CD4-positive, alpha-beta memory T cell (primary cell): ENCODE measurements around the gene SPTY2D1. TPM values are rescaled to one million over a fixed set of nuclear protein-coding genes. Genes with fewer than 3 reads are reported as not detected.
"Not testable (repeated sequence)": the region's sequence is repeated elsewhere in the genome, so short reads cannot be mapped to it uniquely, and the experiment has no call there.

Experiments
- CTCF ChIA-PET: fragments of 350-600 bp; sonication (Branson Sonifier 250); formaldehyde crosslinking; loops from one replicate; lab custom pipeline; 2021; ENCODE audit warnings: inconsistent platforms; ENCODE audit not compliant: partially characterized antibody; lab: Charles Lee
- POLR2A ChIA-PET: fragments of 350-600 bp; sonication (Branson Sonifier 250); formaldehyde crosslinking; loops from one replicate; lab custom pipeline; 2021; ENCODE audit not compliant: partially characterized antibody; lab: Charles Lee
- DNase-seq, 5 donors: peaks; one replicate each; pipeline versions ENCODE4 v3.0.0 to v3.0.0-alpha.2; 2020 to 2022; ENCODE audit warnings: mixed read lengths in 1 of 5
- H3K27ac ChIP-seq: one replicate; pipeline ENCODE4 v1.7.0; 2013; ENCODE audit warnings: low read depth, low read length
- H3K27me3 ChIP-seq: 2 replicates; pipeline ENCODE4 v1.7.0; 2013; ENCODE audit warnings: mild to moderate bottlenecking, low read length, moderate library complexity; ENCODE audit not compliant: insufficient read depth
- H3K36me3 ChIP-seq: 2 replicates; pipeline ENCODE4 v1.7.0; 2013; ENCODE audit warnings: mild to moderate bottlenecking, low read length, moderate library complexity; ENCODE audit not compliant: insufficient read depth
- H3K4me1 ChIP-seq: 2 replicates; pipeline ENCODE4 v1.7.0; 2013; ENCODE audit warnings: mild to moderate bottlenecking, low read length, moderate library complexity; ENCODE audit not compliant: insufficient read depth
- H3K4me3 ChIP-seq, 2 donors: one replicate each; pipeline ENCODE4 v1.7.0; 2013; ENCODE audit warnings: low read length in 2 of 2, mild to moderate bottlenecking in 1 of 2
- H3K9me3 ChIP-seq, 2 donors: one replicate each; pipeline ENCODE4 v1.7.0; 2013; ENCODE audit warnings: low read length in 2 of 2, control low read depth in 1 of 2; ENCODE audit not compliant: control insufficient read depth in 1 of 2
- H3K27ac Mint-ChIP-seq, 7 donors: one replicate each; pipeline ENCODE4 v1.8.0; 2020 to 2021; ENCODE audit warnings: mixed read lengths in 7 of 7, mild to moderate bottlenecking in 6 of 7, inconsistent platforms in 3 of 7, moderate library complexity in 3 of 7
- H3K27me3 Mint-ChIP-seq, 2 donors: one replicate each; pipeline ENCODE4 v1.8.0; 2020 to 2021; ENCODE audit warnings: mixed read lengths in 2 of 2
- H3K36me3 Mint-ChIP-seq, 2 donors: one replicate each; pipeline ENCODE4 v1.8.0; 2020 to 2021; ENCODE audit warnings: mixed read lengths in 2 of 2, inconsistent platforms in 1 of 2, mild to moderate bottlenecking in 1 of 2
- H3K4me1 Mint-ChIP-seq, 4 donors: one replicate each; pipeline ENCODE4 v1.8.0; 2020 to 2021; ENCODE audit warnings: mixed read lengths in 4 of 4, mild to moderate bottlenecking in 1 of 4
- H3K4me3 Mint-ChIP-seq, 8 donors: one replicate each; pipeline ENCODE4 v1.8.0; 2020 to 2021; ENCODE audit warnings: mixed read lengths in 8 of 8, mild to moderate bottlenecking in 7 of 8, moderate library complexity in 6 of 8, inconsistent platforms in 3 of 8
- H3K9me3 Mint-ChIP-seq, 8 donors: one replicate each; pipeline ENCODE4 v1.8.0; 2020 to 2021; ENCODE audit warnings: mixed read lengths in 8 of 8, mild to moderate bottlenecking in 5 of 8, inconsistent platforms in 3 of 8, moderate library complexity in 1 of 8
- intact Hi-C: fragments of 100-400 bp; cut with micrococcal nuclease; formaldehyde crosslinking; loops from one replicate; pipeline ENCODE4 v1.15.1; 2023
- polyA plus RNA-seq, 2 donors: library from polyadenylated mRNA; unstranded; fragments of 300-500 nt; fragmentation: Illumina TruSeq; gene quantifications; one replicate each; pipeline ENCODE4 v1.2.3, GENCODE V29; 2021
- total RNA-seq, 2 experiments: library from RNA; stranded (reverse); gene quantifications; one replicate each; pipeline ENCODE4 v1.2.3, GENCODE V29; 2021

SPTY2D1 gene, protein sequence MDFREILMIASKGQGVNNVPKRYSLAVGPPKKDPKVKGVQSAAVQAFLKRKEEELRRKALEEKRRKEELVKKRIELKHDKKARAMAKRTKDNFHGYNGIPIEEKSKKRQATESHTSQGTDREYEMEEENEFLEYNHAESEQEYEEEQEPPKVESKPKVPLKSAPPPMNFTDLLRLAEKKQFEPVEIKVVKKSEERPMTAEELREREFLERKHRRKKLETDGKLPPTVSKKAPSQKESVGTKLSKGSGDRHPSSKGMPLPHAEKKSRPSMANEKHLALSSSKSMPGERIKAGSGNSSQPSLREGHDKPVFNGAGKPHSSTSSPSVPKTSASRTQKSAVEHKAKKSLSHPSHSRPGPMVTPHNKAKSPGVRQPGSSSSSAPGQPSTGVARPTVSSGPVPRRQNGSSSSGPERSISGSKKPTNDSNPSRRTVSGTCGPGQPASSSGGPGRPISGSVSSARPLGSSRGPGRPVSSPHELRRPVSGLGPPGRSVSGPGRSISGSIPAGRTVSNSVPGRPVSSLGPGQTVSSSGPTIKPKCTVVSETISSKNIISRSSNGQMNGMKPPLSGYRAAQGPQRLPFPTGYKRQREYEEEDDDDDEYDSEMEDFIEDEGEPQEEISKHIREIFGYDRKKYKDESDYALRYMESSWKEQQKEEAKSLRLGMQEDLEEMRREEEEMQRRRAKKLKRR
- total RNA-seq (10 to 100 TPM; 23.0 to 25.2 TPM), polyA plus RNA-seq (10 to 100 TPM in 1 of 2 donors, 1 to 10 TPM in 1; 5.1 to 12.6 TPM)

DNA sequence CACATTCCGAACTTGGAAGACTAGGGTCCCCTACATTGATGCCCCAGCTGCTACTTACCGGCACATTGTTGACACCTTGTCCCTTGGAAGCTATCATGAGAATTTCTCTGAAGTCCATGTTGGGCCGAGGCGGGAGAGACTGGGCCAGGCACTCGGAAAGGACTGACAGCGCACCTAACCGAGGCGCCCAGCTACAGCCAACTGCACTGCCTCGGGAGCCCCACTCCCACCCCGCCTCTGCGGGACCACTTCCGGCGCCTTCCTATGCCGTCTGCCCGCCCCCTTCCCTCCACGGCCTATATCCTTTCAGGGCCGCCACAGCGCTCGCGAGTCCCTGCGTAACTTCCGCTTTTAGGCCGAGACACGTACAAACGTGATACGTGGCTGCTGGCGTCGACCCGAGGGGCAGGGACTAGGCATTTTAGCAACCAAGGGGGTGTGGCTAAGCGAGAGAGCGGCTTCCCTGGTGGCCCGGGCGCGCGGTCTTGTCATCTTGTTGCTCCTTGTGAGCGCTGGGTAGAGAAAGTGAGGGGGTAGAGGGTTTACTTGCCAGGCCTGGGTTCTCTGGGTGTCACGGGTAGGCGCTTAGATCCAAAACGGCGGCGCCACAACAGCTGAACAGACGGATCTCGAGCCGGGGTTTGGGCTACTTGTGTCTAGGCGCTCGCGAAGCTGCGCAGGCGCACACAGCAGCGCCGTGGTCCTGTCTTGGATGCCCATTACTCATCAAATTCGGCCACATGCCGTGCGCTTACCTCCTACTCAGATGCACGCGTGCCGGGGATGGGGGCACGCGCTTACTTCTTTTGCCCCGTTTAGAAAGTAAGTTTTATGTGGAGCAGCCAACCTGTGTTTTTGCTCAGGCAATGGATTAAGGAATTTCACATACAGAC lies at the start of gene SPTY2D1:
TSS of gene SPTY2D1 (minus strand) at position 203 of the 893 bp plus-strand sequence. CDS start at position 118, 85 bp downstream.
- Histone ChIP-seq H3K36me3 (no peaks in the 10 kb centered on the region), H3K4me3 (peak within 1 kb of the TSS; percentile 91 to 99), H3K27ac (peak within 1 kb of the TSS; percentile 93), H3K9me3 (no peaks in the 10 kb centered on the region), H3K4me1 (peaks cover 21% of the 10 kb centered on the region), H3K27me3 (no peaks in the 10 kb centered on the region)
- Mint-ChIP-seq H3K4me3 (peak within 1 kb of the TSS; percentile 92 to 99 (median 98)), H3K36me3 (peaks cover 0 to 12% of the 10 kb centered on the region in 2 donors), H3K27me3 (no peaks in the 10 kb centered on the region), H3K27ac (peak within 1 kb of the TSS; percentile 97 to 100 (median 99)), H3K4me1 (peaks cover 21 to 48% (median 31%) of the 10 kb centered on the region in 4 donors), H3K9me3 (no peaks in the 10 kb centered on the region)
- intact Hi-C loops, result loop anchor here (1.0 to 5.0 kb wide), 11 partner anchors 16 to 621 kb away; partner anchors contain the start of genes GTF2H1, HPS5, SERGEF and TMEM86A
- ChIA-PET CTCF (interaction anchor here (0.9 to 5.1 kb wide), 15 partner anchors 15 to 529 kb away, joined by 3 to 32 read pairs (median 5); partner anchors contain the start of genes SAAL1, TSG101 and UEVLD), POLR2A (interaction anchor here (0.5 to 5.3 kb wide), 23 partner anchors 11 to 313 kb away, joined by 3 to 46 read pairs (median 11); partner anchors contain the start of genes GTF2H1, HPS5, LDHA and TMEM86A)
- DNase-seq, result peak; percentile 96 to 100 (median 98)

DNA sequence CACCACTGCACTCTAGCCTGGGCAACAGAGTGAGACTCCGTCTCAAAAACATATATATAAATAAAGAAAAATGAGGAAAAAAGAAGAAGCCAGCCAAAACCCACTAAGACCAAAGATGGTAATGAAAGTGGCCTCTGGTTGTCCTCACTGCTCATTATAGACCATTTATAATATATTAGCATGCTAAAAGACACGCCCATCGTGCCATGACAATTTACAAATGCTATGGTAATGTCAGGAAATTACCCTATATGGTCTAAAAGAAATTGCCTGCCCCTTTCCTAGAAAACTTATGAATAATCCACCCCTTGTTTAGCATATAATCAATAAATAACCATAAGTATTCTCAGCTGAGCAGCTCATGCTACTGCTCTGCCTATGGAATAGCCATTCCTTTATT lies 48.3 kb upstream of the SPTY2D1 start:
- Histone ChIP-seq H3K9me3 (no peaks in the 10 kb centered on the region), H3K27ac (no peak overlapping the region), H3K27me3 (no peaks in the 10 kb centered on the region), H3K4me1 (no peaks in the 10 kb centered on the region), H3K36me3 (no peaks in the 10 kb centered on the region), H3K4me3 (no peak overlapping the region)
- Mint-ChIP-seq H3K4me3 (no peak overlapping the region), H3K36me3 (no peaks in the 10 kb centered on the region), H3K9me3 (no peaks in the 10 kb centered on the region), H3K4me1 (peaks cover 0 to 10% (median 1%) of the 10 kb centered on the region in 4 donors), H3K27me3 (peaks cover 0 to 1% of the 10 kb centered on the region in 2 donors), H3K27ac (no peak overlapping the region)
- DNase-seq, result no peak
- ChIA-PET CTCF (interaction anchor here (1.3 kb wide), 1 partner anchor 48 kb away, joined by 3 read pairs; no protein-coding TSS in a partner anchor), POLR2A (interaction anchor here (0.5 to 1.0 kb wide), 2 partner anchors 16 to 178 kb away, joined by 3 read pairs; partner anchors contain the start of gene TMEM86A)
- intact Hi-C loops, result no loop called here

DNA sequence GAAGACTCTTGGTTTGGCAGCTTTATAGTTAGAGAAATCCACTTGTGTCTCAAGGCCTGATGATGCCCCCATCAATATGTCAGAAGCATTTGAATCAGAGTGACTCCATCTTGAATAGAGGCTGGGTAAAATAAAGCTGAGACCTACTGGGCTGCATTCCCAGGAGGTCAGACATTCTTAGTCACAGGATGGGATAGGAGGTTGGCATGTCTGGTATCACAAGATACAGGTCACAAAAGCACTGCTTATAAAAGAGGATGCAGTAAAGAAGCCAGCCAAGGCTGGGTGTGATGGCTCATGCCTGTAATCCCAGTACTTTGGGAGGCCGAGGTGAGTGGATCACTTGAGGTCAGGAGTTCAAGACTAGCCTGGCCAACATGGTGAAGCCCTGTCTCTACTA lies 47.8 kb upstream of the SPTY2D1 start:
- POLR2A ChIA-PET, result interaction anchor here (0.5 to 1.0 kb wide), 2 partner anchors 16 to 177 kb away, joined by 3 read pairs; partner anchors contain the start of gene TMEM86A
- DNase-seq, H3K9me3 Mint-ChIP-seq, H3K4me3 Mint-ChIP-seq, H3K4me1 ChIP-seq, H3K4me1 Mint-ChIP-seq, intact Hi-C loops, H3K27ac ChIP-seq, H3K27ac Mint-ChIP-seq, H3K9me3 ChIP-seq, H3K36me3 ChIP-seq, H3K4me3 ChIP-seq, H3K36me3 Mint-ChIP-seq, H3K27me3 Mint-ChIP-seq, H3K27me3 ChIP-seq: not testable (repeated sequence)
- CTCF ChIA-PET, result interaction anchor here (1.3 kb wide), 1 partner anchor 49 kb away, joined by 3 read pairs; no protein-coding TSS in a partner anchor

GRCh38 chr11:18677560-18677959 lies 43.4 kb upstream of the SPTY2D1 start:
- H3K27me3 ChIP-seq, result no peaks in the 10 kb centered on the region
- H3K9me3 Mint-ChIP-seq, result no peaks in the 10 kb centered on the region
- intact Hi-C loops, result no loop called here
- H3K36me3 Mint-ChIP-seq, result no peaks in the 10 kb centered on the region
- peak overlapping the region in 1 of 7 donors; percentile 41 for H3K27ac Mint-ChIP-seq
- peaks cover 9% of the 10 kb centered on the region for H3K4me1 ChIP-seq
- no peak overlapping the region for H3K4me3 ChIP-seq
- no peaks in the 10 kb centered on the region for H3K9me3 ChIP-seq
- H3K4me1 Mint-ChIP-seq, result peaks cover 3 to 21% (median 9%) of the 10 kb centered on the region in 4 donors
- H3K4me3 Mint-ChIP-seq, result no peak overlapping the region
- peaks cover 0 to 1% of the 10 kb centered on the region in 2 donors for H3K27me3 Mint-ChIP-seq
- no peak for DNase-seq
- POLR2A ChIA-PET, result no interaction called here
- CTCF ChIA-PET, result interaction anchor here (0.7 kb wide), 1 partner anchor 50 kb away, joined by 3 read pairs; no protein-coding TSS in a partner anchor
- H3K27ac ChIP-seq, result no peak overlapping the region
- no peaks in the 10 kb centered on the region for H3K36me3 ChIP-seq

DNA sequence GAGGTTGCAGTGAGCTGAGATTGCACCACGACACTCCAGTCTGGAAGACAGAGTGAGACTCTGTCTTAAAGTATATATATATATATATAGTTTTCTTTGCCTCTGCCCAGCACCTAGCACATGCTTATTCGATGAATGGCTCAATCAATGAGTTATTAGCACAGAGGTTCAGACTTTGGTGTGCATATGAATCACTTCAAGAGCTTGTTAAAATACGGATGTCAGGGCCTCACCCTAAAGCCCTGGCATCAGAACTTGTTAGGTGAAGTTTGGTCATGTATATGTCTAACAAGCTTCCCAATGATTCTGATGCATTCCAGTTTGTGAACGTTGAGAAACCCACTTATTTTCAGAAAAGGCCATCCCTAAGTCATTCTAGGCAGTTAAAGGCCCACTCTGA lies 42.7 kb upstream of the SPTY2D1 start:
- H3K36me3 ChIP-seq, result no peaks in the 10 kb centered on the region
- H3K27ac ChIP-seq, result no peak overlapping the region
- DNase-seq, result no peak
- intact Hi-C loops, result no loop called here
- Mint-ChIP-seq H3K9me3 (no peaks in the 10 kb centered on the region), H3K4me3 (no peak overlapping the region), H3K4me1 (peaks cover 7 to 25% (median 14%) of the 10 kb centered on the region in 4 donors), H3K27ac (no peak overlapping the region), H3K36me3 (no peaks in the 10 kb centered on the region), H3K27me3 (peaks cover 0 to 1% of the 10 kb centered on the region in 2 donors)
- CTCF ChIA-PET, result interaction anchor here (0.7 to 1.0 kb wide), 3 partner anchors 11 to 113 kb away, joined by 3 read pairs; no protein-coding TSS in a partner anchor
- no peaks in the 10 kb centered on the region for H3K27me3 ChIP-seq
- no peaks in the 10 kb centered on the region for H3K9me3 ChIP-seq
- peaks cover 16% of the 10 kb centered on the region for H3K4me1 ChIP-seq
- POLR2A ChIA-PET, result interaction anchor here (1.0 to 1.2 kb wide), 2 partner anchors 9 to 29 kb away, joined by 3 read pairs; no protein-coding TSS in a partner anchor
- H3K4me3 ChIP-seq, result no peak overlapping the region

DNA sequence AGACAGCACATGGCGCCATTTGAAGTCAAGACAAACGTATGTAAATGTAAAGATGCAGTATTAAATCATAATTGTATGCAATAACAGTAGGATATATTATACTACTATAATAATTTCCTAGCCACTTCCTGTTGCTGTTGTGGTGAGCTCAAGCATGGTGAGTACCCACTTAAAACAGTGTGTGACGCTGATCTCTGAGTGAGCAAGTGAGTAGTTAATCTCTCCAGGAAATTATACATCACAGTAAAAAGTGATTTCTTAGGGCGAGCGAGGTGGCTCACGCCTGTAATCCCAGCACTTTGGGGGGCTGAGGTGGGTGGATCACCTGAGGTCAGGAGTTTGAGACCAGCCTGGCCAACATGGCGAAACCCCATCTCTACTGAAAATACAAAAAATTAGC lies 38.1 kb upstream of the SPTY2D1 start:
- H3K27me3 Mint-ChIP-seq, H3K9me3 Mint-ChIP-seq, H3K27me3 ChIP-seq, H3K36me3 Mint-ChIP-seq, H3K36me3 ChIP-seq, H3K9me3 ChIP-seq: not testable (repeated sequence)
- Histone ChIP-seq H3K27ac (peak overlapping the region; percentile 39), H3K4me3 (peak overlapping the region in 1 of 2 donors; percentile 19), H3K4me1 (peaks cover 43% of the 10 kb centered on the region)
- H3K4me1 Mint-ChIP-seq, result peaks cover 18 to 56% (median 42%) of the 10 kb centered on the region in 4 donors
- DNase-seq, result peak; percentile 77 to 85 (median 81)
- CTCF ChIA-PET, result interaction anchor here (0.6 to 3.1 kb wide), 6 partner anchors 25 to 59 kb away, joined by 3 to 12 read pairs (median 4); no protein-coding TSS in a partner anchor
- intact Hi-C loops, result loop anchor here (1.0 kb wide), 3 partner anchors 26 to 60 kb away; partner anchors contain the start of genes SPTY2D1 and TMEM86A
- H3K4me3 Mint-ChIP-seq, result peak overlapping the region; percentile 77 to 92 (median 84)
- POLR2A ChIA-PET, result interaction anchor here (0.6 to 1.8 kb wide), 10 partner anchors 26 to 659 kb away, joined by 3 to 17 read pairs (median 6); partner anchors contain the start of genes LDHA, SERGEF, SPTY2D1 and TMEM86A
- H3K27ac Mint-ChIP-seq, result peak overlapping the region; percentile 82 to 98 (median 96)
